ENCODE results near the gene SPECC1L. TPM values are rescaled to one million over a fixed set of nuclear protein-coding genes. Genes with fewer than 3 reads are reported as not detected.

Gene SPECC1L
- total RNA-seq, 1 experiment from 2014 or later, result 40.8 TPM

GRCh38 chr22:24394254-24394653 is 123.6 kb downstream of the SPECC1L start (continued):
- no peak for TF ChIP-seq ATF3 (IDR thresholded peaks at IDR 0.05)

GRCh38 chr22:24398409-24398808 is 127.8 kb downstream of the SPECC1L start:
- no TSS peak for BruUV-seq (replicated peaks)
- POLR2A ChIA-PET, result no interaction called here
- ATAC-seq (no peak), DNase-seq (ENCODE audit: low read depth, low spot score) (no peak)
- no peak for TF ChIP-seq ZNF274 (IDR thresholded peaks at IDR 0.05; ENCODE audit: low read depth, low read length)
- TF ChIP-seq SP1 (IDR thresholded peaks at IDR 0.05; ENCODE audit: low read depth), result no peak
- no peak for TF ChIP-seq TCF7L2 (IDR thresholded peaks at IDR 0.05; ENCODE audit: borderline replicate concordance, extremely low read depth, insufficient read depth, insufficient read length)
- no peak for TF ChIP-seq ELF1 (IDR thresholded peaks at IDR 0.05; ENCODE audit: borderline replicate concordance, low read depth)
- no peak for TF ChIP-seq ATF3 (IDR thresholded peaks at IDR 0.05)
- TF ChIP-seq ZBTB33 (IDR thresholded peaks at IDR 0.05; ENCODE audit: extremely low read depth, insufficient replicate concordance, low read length), result no peak
- no peak for TF ChIP-seq REST (IDR thresholded peaks at IDR 0.05; ENCODE audit: low read depth)
- TF ChIP-seq RAD21 (IDR thresholded peaks at IDR 0.05; ENCODE audit: low read depth), result no peak
- TF ChIP-seq FOSL1 (IDR thresholded peaks at IDR 0.05; ENCODE audit: low read depth), result no peak
- no peak for TF ChIP-seq POLR2AphosphoS5 (IDR thresholded peaks at IDR 0.05; ENCODE audit: low read depth, low read length)
- TF ChIP-seq EZH2 (IDR thresholded peaks at IDR 0.05), result no peak
- no peak for TF ChIP-seq ZFX (IDR thresholded peaks at IDR 0.05)
- no peak for TF ChIP-seq SRF (IDR thresholded peaks at IDR 0.05; ENCODE audit: low read depth)
- no peak for TF ChIP-seq MAX (IDR thresholded peaks at IDR 0.05)
- no peak for TF ChIP-seq CTCF (IDR thresholded peaks at IDR 0.05 in 2 of 3, conservative IDR thresholded peaks at IDR 0.05 in 1 of 3; ENCODE audit: borderline replicate concordance in 1 of 3, insufficient read depth in 1 of 3, low read depth in 2 of 3, low read length in 2 of 3)
- no peak for TF ChIP-seq YY1 (IDR thresholded peaks at IDR 0.05; ENCODE audit: extremely low read depth, insufficient replicate concordance, low read depth, low read length)
- TF ChIP-seq EZH2phosphoT487 (IDR thresholded peaks at IDR 0.05; ENCODE audit: borderline replicate concordance), result no peak
- H3K79me2 ChIP-seq (ENCODE audit: insufficient read depth, low read length), result no peaks in the 10 kb centered on the region; the same call in 1 of the 2 replicates
- CTCF ChIA-PET, result no interaction called here
- no peak overlapping the region for H3K27ac ChIP-seq (ENCODE audit: low read depth, low read length)
- H4K20me1 ChIP-seq (ENCODE audit: insufficient read depth), result peaks cover 7% of the 10 kb centered on the region
- no peak overlapping the region for H3K4me2 ChIP-seq (ENCODE audit: low read length)
- no peak overlapping the region for H3K9ac ChIP-seq (ENCODE audit: low read length)
- H2AFZ ChIP-seq (ENCODE audit: low read depth, low read length, poor library complexity, severe bottlenecking), result no peak overlapping the region
- no peak overlapping the region for H3K4me3 ChIP-seq (replicated peaks in 1 of 2; ENCODE audit: low read depth in 1 of 2, low read length in 2 of 2)
- H3K9me2 ChIP-seq (ENCODE audit: insufficient read depth), result no peaks in the 10 kb centered on the region
- H3K27me3 ChIP-seq (ENCODE audit: insufficient read depth, low read length), result no peaks in the 10 kb centered on the region
- H3K36me3 ChIP-seq (ENCODE audit: control insufficient read depth in 1 of 2, insufficient read depth in 2 of 2, low read length in 2 of 2), result peaks cover 3 to 9% of the 10 kb centered on the region in 2 experiments; a peak in 2 of 4 replicates
- H3K9me3 ChIP-seq (ENCODE audit: control insufficient read depth in 1 of 2, insufficient read depth in 1 of 2, low read depth in 1 of 2, low read length in 2 of 2), result no peaks in the 10 kb centered on the region
- H3K4me1 ChIP-seq (ENCODE audit: control insufficient read depth in 1 of 2, insufficient read depth in 2 of 2, low read length in 2 of 2), result peaks cover 22 to 32% of the 10 kb centered on the region in 2 experiments
- RAD21 ChIA-PET (ENCODE audit: low non-redundant PET in 1 of 2, low total read pairs in 2 of 2, uncharacterized antibody in 2 of 2, unreplicated experiment in 2 of 2), result no interaction called here
- intact Hi-C loops (cut with micrococcal nuclease), result no loop called here
